Keratinocyte (primary cell): ENCODE data around the gene RIBC1. TPM values are rescaled to one million over a fixed set of nuclear protein-coding genes. Genes with fewer than 3 reads are reported as not detected.

Experiments
- DNase-seq: peaks from one replicate; pipeline ENCODE4 v3.0.0-alpha.2; 2011; ENCODE audit warnings: low read depth, missing footprints, low spot score
- FAIRE-seq: peaks from 2 replicates; lab custom pipeline; 2011; peaks lifted over from hg19 to GRCh38; lab: Jason Lieb, UNC
- H2AFZ ChIP-seq: 2 replicates; pipeline ENCODE4 v1.6.0; 2012; ENCODE audit warnings: low read length, control low read depth, inconsistent platforms; ENCODE audit not compliant: control insufficient read depth
- H3K27ac ChIP-seq: 2 replicates; pipeline ENCODE4 v1.5.1; 2011; ENCODE audit warnings: low read length; ENCODE audit not compliant: control insufficient read depth, insufficient read depth
- H3K27me3 ChIP-seq: 3 replicates; pipeline ENCODE4 v1.6.0; 2011; ENCODE audit warnings: low read length; ENCODE audit not compliant: control insufficient read depth, insufficient read depth; ENCODE audit errors: extremely low read depth
- H3K36me3 ChIP-seq, 2 experiments: 2 replicates in 1 of 2; 3 replicates in 1 of 2; pipeline ENCODE4 v1.5.1; 2011; ENCODE audit warnings: low read length in 2 of 2, mild to moderate bottlenecking in 1 of 2; ENCODE audit not compliant: control insufficient read depth in 2 of 2, insufficient read depth in 2 of 2; ENCODE audit errors: extremely low read depth in 1 of 2
- H3K4me1 ChIP-seq: 3 replicates; pipeline ENCODE4 v1.5.1; 2011; ENCODE audit warnings: low read length; ENCODE audit not compliant: control insufficient read depth, insufficient read depth; ENCODE audit errors: extremely low read depth
- H3K4me2 ChIP-seq: 3 replicates; pipeline ENCODE4 v1.6.0; 2011; ENCODE audit warnings: low read depth, low read length; ENCODE audit not compliant: control insufficient read depth, insufficient read depth; ENCODE audit errors: extremely low read depth
- H3K4me3 ChIP-seq, 3 experiments: fragments of 200-600 bp in 1 of 3; sonication (generic) in 1 of 3; 2 replicates in 2 of 3; 3 replicates in 1 of 3; pipeline ENCODE4 v1.5.1; 2011 to 2016; ENCODE audit warnings: low read length in 3 of 3, mild to moderate bottlenecking in 3 of 3, control low read depth in 2 of 3, inconsistent platforms in 1 of 3, low read depth in 1 of 3, mixed read lengths in 1 of 3, mixed run types in 1 of 3, moderate library complexity in 1 of 3; ENCODE audit not compliant: control insufficient read depth in 2 of 3, insufficient read depth in 2 of 3; ENCODE audit errors: extremely low read depth in 1 of 3
- H3K79me2 ChIP-seq: 2 replicates; pipeline ENCODE4 v1.6.0; 2012; ENCODE audit warnings: low read length; ENCODE audit not compliant: control insufficient read depth, insufficient read depth
- H3K9ac ChIP-seq: 3 replicates; pipeline ENCODE4 v1.6.0; 2011; ENCODE audit warnings: low read length; ENCODE audit not compliant: control insufficient read depth, insufficient read depth; ENCODE audit errors: extremely low read depth
- H3K9me1 ChIP-seq: 3 replicates; pipeline ENCODE4 v1.6.0; 2011; ENCODE audit warnings: low read length; ENCODE audit not compliant: control insufficient read depth, insufficient read depth; ENCODE audit errors: extremely low read depth
- H3K9me3 ChIP-seq: 2 replicates; pipeline ENCODE4 v1.5.1; 2012; ENCODE audit warnings: low read depth, low read length; ENCODE audit not compliant: control insufficient read depth
- H4K20me1 ChIP-seq: 3 replicates; pipeline ENCODE4 v1.6.0; 2011; ENCODE audit warnings: low read length; ENCODE audit not compliant: control insufficient read depth, insufficient read depth; ENCODE audit errors: extremely low read depth
- CTCF ChIP-seq, 3 experiments: IDR thresholded peaks in 1 of 3; conservative IDR thresholded peaks in 1 of 3; optimal IDR thresholded peaks in 1 of 3; 2 replicates in 2 of 3; 3 replicates in 1 of 3; pipeline versions ENCODE3 to v1.5.1; 2011; ENCODE audit warnings: low read length in 3 of 3, mild to moderate bottlenecking in 3 of 3, moderate library complexity in 2 of 3, control low read depth in 1 of 3, inconsistent platforms in 1 of 3; ENCODE audit not compliant: insufficient read depth in 2 of 3; ENCODE audit errors: extremely low read depth in 1 of 3
- EZH2 ChIP-seq: IDR thresholded peaks from one replicate; pipeline ENCODE4 v1.6.1; 2012; ENCODE audit warnings: inconsistent platforms, mild to moderate bottlenecking, low read length, moderate library complexity
- dilution Hi-C: fragments of 300-500 bp; cut with MboI; formaldehyde crosslinking; loops from one replicate; pipeline ENCODE4 v1.7.0; 2020; ENCODE audit warnings: low sequenced_read_pairs; ENCODE audit not compliant: extremely low pct_ligation_motif_present
- polyA plus RNA-seq, 5 experiments: library from polyadenylated mRNA; depleted of rRNA in 3 of 5; stranded (reverse) in 3 of 5; stranded (forward) in 1 of 5; unstranded in 1 of 5; fragments of >200 nt; gene quantifications; 1 replicate in 1 of 5; 2 replicates in 3 of 5; 3 replicates in 1 of 5; pipeline versions ENCODE4 v1.2.1 to v1.2.3, GENCODE V29; 2011 to 2012; ENCODE audit warnings: missing spikeins in 2 of 5, low read depth in 1 of 5, low replicate concordance in 1 of 5

Gene RIBC1
- polyA plus RNA-seq, 1 donor (not counting 4 experiments of a cell fraction or from before 2014, with no cell fraction given) = 0.42 TPM

GRCh38 chrX:53383376-53384076 lies 39.1 kb upstream of the RIBC1 start:
- no peaks in the 10 kb centered on the region for H3K9me1 ChIP-seq
- dilution Hi-C loops = no loop called here
- H3K4me1 ChIP-seq = peaks cover 13% of the 10 kb centered on the region
- no peak overlapping the region for H3K4me3 ChIP-seq
- H3K27ac ChIP-seq = no peak overlapping the region
- no peaks in the 10 kb centered on the region for H3K79me2 ChIP-seq
- peaks cover 16 to 34% of the 10 kb centered on the region in 2 experiments for H3K36me3 ChIP-seq
- DNase-seq = no peak
- H3K4me2 ChIP-seq = peak overlapping the region; percentile 22
- no peaks in the 10 kb centered on the region for H3K9me3 ChIP-seq
- H3K27me3 ChIP-seq = no peaks in the 10 kb centered on the region
- no peaks in the 10 kb centered on the region for H4K20me1 ChIP-seq
- TF ChIP-seq EZH2 (no peak), CTCF (optimal IDR thresholded peaks at IDR 0.05 in 1 of 3, IDR thresholded peaks at IDR 0.05 in 1 of 3, conservative IDR thresholded peaks at IDR 0.05 in 1 of 3; ENCODE audit: extremely low read depth in 1 of 3, insufficient read depth in 2 of 3, low read length in 3 of 3) (no peak)
- H2AFZ ChIP-seq = no peak overlapping the region
- FAIRE-seq = no peak
- no peak overlapping the region for H3K9ac ChIP-seq

GRCh38 chrX:53395605-53396298 lies 26.9 kb upstream of the RIBC1 start:
- FAIRE-seq (no peak), DNase-seq (no peak)
- H3K36me3 ChIP-seq = peaks cover 7 to 14% of the 10 kb centered on the region in 2 experiments
- H3K4me2 ChIP-seq = no peak overlapping the region
- TF ChIP-seq CTCF (optimal IDR thresholded peaks at IDR 0.05 in 1 of 3, IDR thresholded peaks at IDR 0.05 in 1 of 3, conservative IDR thresholded peaks at IDR 0.05 in 1 of 3; ENCODE audit: extremely low read depth in 1 of 3, insufficient read depth in 2 of 3, low read length in 3 of 3) = no peak
- TF ChIP-seq EZH2 = no peak
- H3K9me3 ChIP-seq = no peaks in the 10 kb centered on the region
- no peaks in the 10 kb centered on the region for H3K4me1 ChIP-seq
- no peaks in the 10 kb centered on the region for H3K27me3 ChIP-seq
- no peak overlapping the region for H3K9ac ChIP-seq
- no peaks in the 10 kb centered on the region for H3K9me1 ChIP-seq
- dilution Hi-C loops = no loop called here
- no peak overlapping the region for H3K4me3 ChIP-seq
- H3K79me2 ChIP-seq = no peaks in the 10 kb centered on the region
- no peak overlapping the region for H2AFZ ChIP-seq
- no peak overlapping the region for H3K27ac ChIP-seq
- no peaks in the 10 kb centered on the region for H4K20me1 ChIP-seq
